KMS-11 (cell line): ENCODE results near the gene FHIT.

ENCODE experiments used
- H2AFZ ChIP-seq: fragments of 200-600 bp; sonication (generic); 2 replicates; pipeline ENCODE4 v1.6.1; 2016; ENCODE audit warnings: antibody characterized with exemption, mixed run types, low read depth
- H3K27ac ChIP-seq: fragments of 200-600 bp; sonication (generic); 2 replicates; pipeline ENCODE4 v1.6.1; 2016; ENCODE audit warnings: mild to moderate bottlenecking, mixed run types
- H3K27me3 ChIP-seq: fragments of 200-600 bp; sonication (generic); 2 replicates; pipeline ENCODE4 v1.6.1; 2017; ENCODE audit warnings: mild to moderate bottlenecking, low read depth, mixed run types, moderate library complexity; ENCODE audit not compliant: insufficient read depth
- H3K36me3 ChIP-seq: fragments of 200-600 bp; sonication (generic); 2 replicates; pipeline ENCODE4 v1.6.1; 2017; ENCODE audit warnings: mild to moderate bottlenecking, mixed run types; ENCODE audit not compliant: insufficient read depth
- H3K4me1 ChIP-seq: fragments of 200-600 bp; sonication (generic); 2 replicates; pipeline ENCODE4 v1.6.1; 2016; ENCODE audit warnings: mild to moderate bottlenecking, low read depth, mixed run types; ENCODE audit not compliant: poor library complexity, severe bottlenecking
- H3K4me2 ChIP-seq: fragments of 200-600 bp; sonication (generic); 2 replicates; pipeline ENCODE4 v1.7.0; 2016; ENCODE audit warnings: mild to moderate bottlenecking, mixed run types
- H3K4me3 ChIP-seq: fragments of 200-600 bp; sonication (generic); IDR thresholded peaks from 2 replicates; pipeline ENCODE4 v1.6.1; 2017; ENCODE audit warnings: low read depth, low read length, mixed read lengths; ENCODE audit not compliant: insufficient read depth
- H3K79me2 ChIP-seq: fragments of 200-600 bp; sonication (generic); 2 replicates; pipeline ENCODE4 v1.6.1; 2016; ENCODE audit warnings: low read depth, mixed run types; ENCODE audit not compliant: insufficient read depth
- H3K9ac ChIP-seq: fragments of 200-600 bp; sonication (generic); 2 replicates; pipeline ENCODE4 v1.6.1; 2016; ENCODE audit warnings: mild to moderate bottlenecking, mixed run types
- H4K20me1 ChIP-seq: fragments of 200-600 bp; sonication (generic); 2 replicates; pipeline ENCODE4 v1.6.1; 2016; ENCODE audit warnings: mild to moderate bottlenecking, mixed run types; ENCODE audit not compliant: insufficient read depth
- CTCF ChIP-seq: fragments of 200-600 bp; sonication (generic); conservative IDR thresholded peaks from 2 replicates; pipeline ENCODE4 v1.6.1; 2017; ENCODE audit warnings: low read depth, mild to moderate bottlenecking, antibody characterized with exemption, low read length, moderate library complexity, mixed read lengths

Gene FHIT

DNA sequence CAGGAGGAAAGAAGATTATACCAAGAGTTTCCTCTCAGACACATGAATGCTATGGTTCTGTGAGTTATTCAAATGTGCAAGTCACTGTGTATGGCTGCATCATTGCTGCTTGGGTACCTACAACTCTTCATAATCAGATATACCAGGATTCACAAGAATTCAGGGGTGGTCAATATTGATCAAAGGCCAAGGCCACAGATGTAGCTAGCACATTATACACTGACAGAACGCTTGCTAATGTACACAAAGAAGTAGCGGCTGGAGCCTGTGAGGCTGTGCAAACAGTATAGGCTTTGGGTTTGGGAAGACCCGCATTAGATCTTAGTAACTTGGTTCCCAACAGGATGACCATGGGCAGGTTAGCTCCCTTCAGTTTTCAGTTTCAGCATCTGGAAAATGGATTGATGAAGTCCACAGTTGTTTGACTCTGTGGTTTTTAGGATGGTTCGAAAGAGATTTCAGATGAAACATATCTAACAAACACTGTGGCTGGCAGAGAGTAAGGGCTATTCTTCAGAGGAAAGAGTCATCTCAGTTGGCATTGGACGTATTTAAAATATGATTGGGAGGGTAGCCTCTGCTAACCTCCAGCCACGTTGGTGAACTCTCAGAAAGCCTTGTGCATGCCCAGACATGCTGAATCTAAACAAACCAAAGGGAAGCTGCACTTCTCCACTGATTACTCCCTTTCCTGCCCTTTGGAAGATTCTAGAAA, 1452.7 kb downstream of the FHIT start:
- Histone ChIP-seq H3K36me3 (no peaks in the 10 kb centered on the region), H3K4me2 (no peak overlapping the region), H3K4me1 (no peaks in the 10 kb centered on the region), H2AFZ (no peak overlapping the region), H4K20me1 (no peaks in the 10 kb centered on the region), H3K79me2 (no peaks in the 10 kb centered on the region), H3K4me3 (no peak overlapping the region), H3K9ac (no peak overlapping the region), H3K27me3 (no peaks in the 10 kb centered on the region), H3K27ac (no peak overlapping the region)
- no peak for TF ChIP-seq CTCF

GRCh38 chr3:59797533-59797932, 1453.7 kb downstream of the FHIT start:
- H3K9ac ChIP-seq, result no peak overlapping the region
- H4K20me1 ChIP-seq, result no peaks in the 10 kb centered on the region
- H3K27me3 ChIP-seq, result no peaks in the 10 kb centered on the region
- H3K27ac ChIP-seq, result no peak overlapping the region
- no peak overlapping the region for H3K4me3 ChIP-seq
- H3K79me2 ChIP-seq, result no peaks in the 10 kb centered on the region
- no peak overlapping the region for H3K4me2 ChIP-seq
- H3K4me1 ChIP-seq, result no peaks in the 10 kb centered on the region
- no peak overlapping the region for H2AFZ ChIP-seq
- no peak for TF ChIP-seq CTCF
- H3K36me3 ChIP-seq, result no peaks in the 10 kb centered on the region

- no peaks in the 10 kb centered on the region for H3K27me3 ChIP-seq
- no peak overlapping the region for H3K4me3 ChIP-seq
- no peak overlapping the region for H3K27ac ChIP-seq
- no peak for TF ChIP-seq CTCF
- H3K79me2 ChIP-seq, result no peaks in the 10 kb centered on the region
- no peaks in the 10 kb centered on the region for H3K36me3 ChIP-seq
- no peak overlapping the region for H3K9ac ChIP-seq
- H4K20me1 ChIP-seq, result no peaks in the 10 kb centered on the region
- no peaks in the 10 kb centered on the region for H3K4me1 ChIP-seq
- no peak overlapping the region for H3K4me2 ChIP-seq
- no peak overlapping the region for H2AFZ ChIP-seq
Measured at GRCh38 chr3:59796456-59796855, 1454.8 kb downstream of the FHIT start.

DNA sequence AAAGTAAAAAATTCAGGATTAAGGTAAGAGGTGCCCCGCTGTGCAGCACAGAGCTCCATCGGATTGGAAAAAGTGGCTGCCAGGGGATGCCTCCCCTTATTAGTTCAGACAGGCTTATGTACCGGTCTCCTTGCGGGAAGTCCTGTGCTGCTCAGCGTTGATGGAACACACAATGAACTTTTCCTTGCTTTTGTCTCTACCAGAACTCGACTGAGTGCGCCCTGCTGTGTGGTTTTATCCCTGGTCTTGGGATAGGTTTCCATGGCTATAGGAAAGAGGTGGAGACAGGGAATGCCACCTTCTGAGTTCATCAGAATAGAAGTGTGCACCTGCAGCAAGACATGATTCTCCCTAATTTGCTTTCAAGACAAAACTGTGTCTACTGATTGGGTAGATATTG, 1455.5 kb downstream of the FHIT start:
- Histone ChIP-seq H3K79me2 (no peaks in the 10 kb centered on the region), H3K4me1 (no peaks in the 10 kb centered on the region), H3K27ac (no peak overlapping the region), H3K4me3 (no peak overlapping the region), H2AFZ (no peak overlapping the region), H3K36me3 (no peaks in the 10 kb centered on the region), H3K9ac (no peak overlapping the region), H3K27me3 (no peaks in the 10 kb centered on the region), H4K20me1 (no peaks in the 10 kb centered on the region), H3K4me2 (no peak overlapping the region)
- no peak for TF ChIP-seq CTCF
